Chondrocyte (in vitro differentiated cells): ENCODE measurements around the gene YAP1. TPM values are rescaled to one million over a fixed set of nuclear protein-coding genes. Genes with fewer than 3 reads are reported as not detected.

Experiments
- DNase-seq: peaks from one replicate; pipeline ENCODE4 v3.0.0; 2021; ENCODE audit warnings: mixed read lengths, low spot score
- H3K27ac Mint-ChIP-seq: one replicate; pipeline ENCODE4 v1.8.0; 2021; ENCODE audit warnings: mild to moderate bottlenecking, moderate library complexity, mixed read lengths; ENCODE audit not compliant: unreplicated experiment
- H3K27me3 Mint-ChIP-seq: 2 replicates; pipeline ENCODE4 v1.8.0; 2021; ENCODE audit warnings: low read depth, mixed read lengths
- H3K36me3 Mint-ChIP-seq: 2 replicates; pipeline ENCODE4 v1.8.0; 2021; ENCODE audit warnings: low read depth, mixed read lengths
- H3K4me1 Mint-ChIP-seq: 2 replicates; pipeline ENCODE4 v1.8.0; 2021; ENCODE audit warnings: low read depth, mild to moderate bottlenecking, mixed read lengths
- H3K4me3 Mint-ChIP-seq: one replicate; pipeline ENCODE4 v1.8.0; 2021; ENCODE audit warnings: mild to moderate bottlenecking, moderate library complexity, mixed read lengths; ENCODE audit not compliant: unreplicated experiment
- H3K9me3 Mint-ChIP-seq: 2 replicates; pipeline ENCODE4 v1.8.0; 2021; ENCODE audit warnings: low read depth, mixed read lengths
- CTCF ChIP-seq: fragments of 200-600 bp; sonication (generic); IDR thresholded peaks from 2 replicates; pipeline ENCODE4 v1.5.0; 2021; ENCODE audit warnings: antibody characterized with exemption, mild to moderate bottlenecking, moderate library complexity
- total RNA-seq: library from RNA; stranded (reverse); gene quantifications from 3 replicates; pipeline ENCODE4 v1.2.1, GENCODE V29; 2021

YAP1 gene
- total RNA-seq, 1 donor from 2014 or later = 114 TPM

GRCh38 chr11:102071497-102072472 is 38.5 kb upstream of the YAP1 start:
- no peaks in the 10 kb centered on the region for H3K4me1 Mint-ChIP-seq
- no peak for TF ChIP-seq CTCF
- no peak overlapping the region for H3K27ac Mint-ChIP-seq
- no peak for DNase-seq
- peaks cover 20% of the 10 kb centered on the region for H3K36me3 Mint-ChIP-seq
- no peaks in the 10 kb centered on the region for H3K27me3 Mint-ChIP-seq
- no peak overlapping the region for H3K4me3 Mint-ChIP-seq
- H3K9me3 Mint-ChIP-seq = peaks cover 32% of the 10 kb centered on the region

GRCh38 chr11:102073253-102073652 is 37.0 kb upstream of the YAP1 start:
- Mint-ChIP-seq H3K36me3 (peaks cover 20% of the 10 kb centered on the region), H3K4me1 (no peaks in the 10 kb centered on the region), H3K9me3 (peaks cover 32% of the 10 kb centered on the region), H3K4me3 (no peak overlapping the region), H3K27ac (no peak overlapping the region), H3K27me3 (no peaks in the 10 kb centered on the region)
- TF ChIP-seq CTCF = no peak
- no peak for DNase-seq

GRCh38 chr11:102079625-102080024 is 30.6 kb upstream of the YAP1 start:
- no peak overlapping the region for H3K4me3 Mint-ChIP-seq
- H3K36me3 Mint-ChIP-seq = no peaks in the 10 kb centered on the region
- H3K9me3 Mint-ChIP-seq = peaks cover 4% of the 10 kb centered on the region
- H3K4me1 Mint-ChIP-seq = no peaks in the 10 kb centered on the region
- no peaks in the 10 kb centered on the region for H3K27me3 Mint-ChIP-seq
- no peak for DNase-seq
- TF ChIP-seq CTCF = no peak
- no peak overlapping the region for H3K27ac Mint-ChIP-seq

GRCh38 chr11:102081313-102081712 is 28.9 kb upstream of the YAP1 start:
- H3K9me3 Mint-ChIP-seq = no peaks in the 10 kb centered on the region
- H3K36me3 Mint-ChIP-seq = no peaks in the 10 kb centered on the region
- H3K4me1 Mint-ChIP-seq = no peaks in the 10 kb centered on the region
- no peak overlapping the region for H3K27ac Mint-ChIP-seq
- no peak overlapping the region for H3K4me3 Mint-ChIP-seq
- DNase-seq = no peak
- TF ChIP-seq CTCF = no peak
- H3K27me3 Mint-ChIP-seq = no peaks in the 10 kb centered on the region

GRCh38 chr11:102085864-102086551 is 24.2 kb upstream of the YAP1 start:
- no peak for TF ChIP-seq CTCF
- no peak for DNase-seq
- no peaks in the 10 kb centered on the region for H3K4me1 Mint-ChIP-seq
- H3K9me3 Mint-ChIP-seq = no peaks in the 10 kb centered on the region
- no peaks in the 10 kb centered on the region for H3K36me3 Mint-ChIP-seq
- H3K4me3 Mint-ChIP-seq = no peak overlapping the region
- no peaks in the 10 kb centered on the region for H3K27me3 Mint-ChIP-seq
- no peak overlapping the region for H3K27ac Mint-ChIP-seq
